ENCODE measurements around the gene SHLD1. TPM values are rescaled to one million over a fixed set of nuclear protein-coding genes. Genes with fewer than 3 reads are reported as not detected.

SHLD1 gene
- total and polyA plus RNA-seq, 4 donors, result 2.3 to 9.5 (median 4.0) TPM

GRCh38 chr20:5809495-5809894, 59.3 kb downstream of the SHLD1 start:
- ATAC-seq (ENCODE audit: low FRiP score), result no peak
- no peak overlapping the region for H3K27ac ChIP-seq (ENCODE audit: low read depth in 1 of 2, low read length in 2 of 2)
- no peaks in the 10 kb centered on the region for H3K4me1 ChIP-seq (ENCODE audit: control insufficient read depth in 1 of 2, insufficient read depth in 2 of 2, low read length in 2 of 2)
- no peak overlapping the region for H3K4me3 ChIP-seq (ENCODE audit: low read length in 2 of 2)
- intact Hi-C loops (cut with DNase I), result no loop called here
- no peaks in the 10 kb centered on the region for H3K9me3 ChIP-seq (ENCODE audit: control insufficient read depth, low read length)
- WGBS, 2 donors, result 80 to 82% methylated on average over 5 of the region's 5 CpGs
- H3K27me3 ChIP-seq (ENCODE audit: control insufficient read depth in 1 of 2, insufficient read depth in 2 of 2, low read length in 1 of 2), result no peaks in the 10 kb centered on the region
- no peak for DNase-seq
- no peaks in the 10 kb centered on the region for H3K36me3 ChIP-seq (ENCODE audit: control insufficient read depth in 1 of 2, insufficient read depth in 2 of 2, low read length in 1 of 2)

GRCh38 chr20:5810800-5811422, 60.7 kb downstream of the SHLD1 start:
- Histone ChIP-seq H3K4me3 (ENCODE audit: low read length in 2 of 2) (no peak overlapping the region), H3K9me3 (ENCODE audit: control insufficient read depth, low read length) (no peaks in the 10 kb centered on the region), H3K4me1 (ENCODE audit: control insufficient read depth in 1 of 2, insufficient read depth in 2 of 2, low read length in 2 of 2) (no peaks in the 10 kb centered on the region), H3K27me3 (ENCODE audit: control insufficient read depth in 1 of 2, insufficient read depth in 2 of 2, low read length in 1 of 2) (no peaks in the 10 kb centered on the region), H3K36me3 (ENCODE audit: control insufficient read depth in 1 of 2, insufficient read depth in 2 of 2, low read length in 1 of 2) (no peaks in the 10 kb centered on the region), H3K27ac (ENCODE audit: low read depth in 1 of 2, low read length in 2 of 2) (no peak overlapping the region)
- 92 to 95% methylated on average over 5 of the region's 5 CpGs for WGBS, 2 donors
- ATAC-seq (ENCODE audit: low FRiP score) (no peak), DNase-seq (no peak)
- intact Hi-C loops (cut with DNase I), result no loop called here

DNA sequence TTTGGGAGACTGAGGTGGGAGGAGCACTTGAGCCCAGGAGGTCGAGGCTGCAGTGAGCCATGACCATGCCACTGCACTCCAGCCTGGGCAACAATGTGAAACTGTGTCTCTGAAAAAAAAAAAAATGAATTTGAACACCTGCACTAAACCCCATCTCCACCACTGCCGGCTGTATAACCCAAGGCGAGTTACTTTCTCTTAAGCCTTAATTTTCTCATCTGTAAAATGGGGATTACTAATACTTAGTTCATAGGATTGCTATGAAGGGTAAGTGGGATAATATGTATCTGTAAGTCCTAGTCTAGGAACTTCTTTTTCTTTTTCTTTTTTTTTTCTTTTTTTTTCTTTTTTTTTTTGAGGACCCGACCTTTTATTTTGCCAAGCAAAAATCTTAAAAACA, 61.5 kb downstream of the SHLD1 start:
- no peaks in the 10 kb centered on the region for H3K4me1 ChIP-seq (ENCODE audit: control insufficient read depth in 1 of 2, insufficient read depth in 2 of 2, low read length in 2 of 2)
- intact Hi-C loops (cut with DNase I), result no loop called here
- no peaks in the 10 kb centered on the region for H3K36me3 ChIP-seq (ENCODE audit: control insufficient read depth in 1 of 2, insufficient read depth in 2 of 2, low read length in 1 of 2)
- no peak overlapping the region for H3K4me3 ChIP-seq (ENCODE audit: low read length in 2 of 2)
- ATAC-seq (ENCODE audit: low FRiP score) (no peak), DNase-seq (no peak)
- H3K27ac ChIP-seq (ENCODE audit: low read depth in 1 of 2, low read length in 2 of 2), result no peak overlapping the region
- no peaks in the 10 kb centered on the region for H3K9me3 ChIP-seq (ENCODE audit: control insufficient read depth, low read length)
- WGBS, 2 donors, result 93 to 96% methylated on average over 4 of the region's 4 CpGs
- H3K27me3 ChIP-seq (ENCODE audit: control insufficient read depth in 1 of 2, insufficient read depth in 2 of 2, low read length in 1 of 2), result no peaks in the 10 kb centered on the region

DNA sequence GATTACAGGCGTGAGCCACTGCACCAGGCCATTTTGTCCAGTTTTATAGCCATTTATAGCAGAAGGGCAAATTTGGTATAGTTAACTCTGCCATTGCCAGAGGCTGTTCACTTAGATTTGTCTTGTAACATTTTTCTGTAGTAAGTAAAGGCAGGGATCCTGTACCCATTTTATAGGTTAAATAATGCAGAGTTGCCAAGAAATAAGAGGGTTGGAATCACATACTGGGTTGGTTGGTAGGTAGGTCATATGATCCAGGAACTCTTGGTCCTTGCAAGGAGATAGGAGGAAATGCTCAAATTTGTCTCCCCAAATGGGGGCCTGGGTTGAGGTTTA, 68.1 kb downstream of the SHLD1 start:
- no peaks in the 10 kb centered on the region for H3K36me3 ChIP-seq (ENCODE audit: control insufficient read depth in 1 of 2, insufficient read depth in 2 of 2, low read length in 1 of 2)
- 84 to 93% methylated on average over 1 of the region's 1 CpG for WGBS, 2 donors
- intact Hi-C loops (cut with DNase I), result no loop called here
- no peaks in the 10 kb centered on the region for H3K27me3 ChIP-seq (ENCODE audit: control insufficient read depth in 1 of 2, insufficient read depth in 2 of 2, low read length in 1 of 2)
- H3K4me1 ChIP-seq (ENCODE audit: control insufficient read depth in 1 of 2, insufficient read depth in 2 of 2, low read length in 2 of 2), result no peaks in the 10 kb centered on the region
- H3K4me3 ChIP-seq (ENCODE audit: low read length in 2 of 2), result no peak overlapping the region
- no peak for ATAC-seq (ENCODE audit: low FRiP score)
- no peak overlapping the region for H3K27ac ChIP-seq (ENCODE audit: low read depth in 1 of 2, low read length in 2 of 2)
- H3K9me3 ChIP-seq (ENCODE audit: control insufficient read depth, low read length), result no peaks in the 10 kb centered on the region
- no peak for DNase-seq

- 37 to 56% methylated on average over 1 of the region's 1 CpG for WGBS, 2 donors
- ATAC-seq (ENCODE audit: low FRiP score) (no peak), DNase-seq (no peak)
- Histone ChIP-seq H3K4me1 (ENCODE audit: control insufficient read depth in 1 of 2, insufficient read depth in 2 of 2, low read length in 2 of 2) (no peaks in the 10 kb centered on the region), H3K36me3 (ENCODE audit: control insufficient read depth in 1 of 2, insufficient read depth in 2 of 2, low read length in 1 of 2) (no peaks in the 10 kb centered on the region), H3K9me3 (ENCODE audit: control insufficient read depth, low read length) (no peaks in the 10 kb centered on the region), H3K27me3 (ENCODE audit: control insufficient read depth in 1 of 2, insufficient read depth in 2 of 2, low read length in 1 of 2) (no peaks in the 10 kb centered on the region), H3K27ac (ENCODE audit: low read depth in 1 of 2, low read length in 2 of 2) (no peak overlapping the region), H3K4me3 (ENCODE audit: low read length in 2 of 2) (no peak overlapping the region)
- intact Hi-C loops (cut with DNase I), result no loop called here
Observed at GRCh38 chr20:5820738-5821137, 70.5 kb downstream of the SHLD1 start.

DNA sequence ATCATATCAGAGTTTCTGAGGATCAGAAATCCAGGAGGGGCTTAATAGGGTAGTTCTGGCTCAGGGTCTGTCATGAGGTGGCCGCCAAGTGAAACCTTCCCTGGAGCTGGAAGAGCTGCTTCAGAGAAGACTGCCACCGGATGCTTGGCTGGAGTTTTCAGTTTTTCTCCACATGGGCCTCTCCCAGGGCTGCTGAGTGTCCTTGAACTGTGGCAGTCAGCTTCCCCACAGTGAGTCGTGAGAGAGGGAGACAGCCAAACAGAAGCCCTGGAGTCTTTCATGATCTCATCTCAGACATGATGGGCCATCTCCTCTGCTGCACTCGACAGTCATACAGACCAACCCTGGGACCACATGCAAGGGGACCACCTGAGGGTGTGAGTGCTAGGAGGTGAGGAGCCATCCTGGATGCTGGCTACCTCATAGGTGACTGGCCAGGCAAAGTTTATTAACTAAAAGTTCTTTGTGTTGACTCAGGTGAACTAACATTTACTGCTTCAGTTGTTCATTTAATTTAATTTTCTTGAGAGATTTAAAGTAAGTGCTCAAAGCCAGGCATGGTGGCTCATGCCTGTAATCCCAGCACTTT, 71.5 kb downstream of the SHLD1 start:
- no peaks in the 10 kb centered on the region for H3K36me3 ChIP-seq (ENCODE audit: control insufficient read depth in 1 of 2, insufficient read depth in 2 of 2, low read length in 1 of 2)
- H3K4me1 ChIP-seq (ENCODE audit: control insufficient read depth in 1 of 2, insufficient read depth in 2 of 2, low read length in 2 of 2), result no peaks in the 10 kb centered on the region
- ATAC-seq (ENCODE audit: low FRiP score), result no peak
- intact Hi-C loops (cut with DNase I), result no loop called here
- no peak overlapping the region for H3K27ac ChIP-seq (ENCODE audit: low read depth in 1 of 2, low read length in 2 of 2)
- DNase-seq, result no peak
- no peak overlapping the region for H3K4me3 ChIP-seq (ENCODE audit: low read length in 2 of 2)
- H3K9me3 ChIP-seq (ENCODE audit: control insufficient read depth, low read length), result no peaks in the 10 kb centered on the region
- WGBS, 2 donors, result 74 to 76% methylated on average over 4 of the region's 4 CpGs
- H3K27me3 ChIP-seq (ENCODE audit: control insufficient read depth in 1 of 2, insufficient read depth in 2 of 2, low read length in 1 of 2), result no peaks in the 10 kb centered on the region

DNA sequence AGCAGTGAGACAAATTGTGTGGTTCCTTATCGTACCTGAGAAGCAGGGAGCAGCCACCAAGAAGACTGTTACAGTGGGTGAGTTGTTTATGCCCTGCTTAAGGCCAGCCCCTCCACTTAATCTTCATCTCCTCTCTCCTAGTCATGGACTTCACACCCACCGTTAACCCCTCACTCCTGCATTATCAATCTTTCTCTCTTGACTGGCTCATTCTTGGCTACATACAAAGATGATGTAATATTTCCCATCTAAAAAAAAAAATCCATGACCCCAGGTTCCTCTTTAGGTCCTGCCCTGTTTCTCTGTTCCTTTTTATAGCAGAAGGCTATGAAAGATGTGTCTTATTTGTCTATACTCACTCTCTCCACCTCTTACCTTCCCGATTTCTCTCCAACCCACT, 72.4 kb downstream of the SHLD1 start:
- intact Hi-C loops (cut with DNase I), result no loop called here
- H3K27me3 ChIP-seq (ENCODE audit: control insufficient read depth in 1 of 2, insufficient read depth in 2 of 2, low read length in 1 of 2), result no peaks in the 10 kb centered on the region
- ATAC-seq (ENCODE audit: low FRiP score) (no peak), DNase-seq (no peak)
- no peaks in the 10 kb centered on the region for H3K9me3 ChIP-seq (ENCODE audit: control insufficient read depth, low read length)
- H3K4me1 ChIP-seq (ENCODE audit: control insufficient read depth in 1 of 2, insufficient read depth in 2 of 2, low read length in 2 of 2), result no peaks in the 10 kb centered on the region
- no peak overlapping the region for H3K27ac ChIP-seq (ENCODE audit: low read depth in 1 of 2, low read length in 2 of 2)
- WGBS, 2 donors, result 59 to 61% methylated on average over 3 of the region's 3 CpGs
- no peaks in the 10 kb centered on the region for H3K36me3 ChIP-seq (ENCODE audit: control insufficient read depth in 1 of 2, insufficient read depth in 2 of 2, low read length in 1 of 2)
- H3K4me3 ChIP-seq (ENCODE audit: low read length in 2 of 2), result no peak overlapping the region

GRCh38 chr20:5825130-5825719, 75.0 kb downstream of the SHLD1 start:
- H3K27ac ChIP-seq (ENCODE audit: low read depth in 1 of 2, low read length in 2 of 2), result no peak overlapping the region
- DNase-seq, result no peak
- H3K4me1 ChIP-seq (ENCODE audit: control insufficient read depth in 1 of 2, insufficient read depth in 2 of 2, low read length in 2 of 2), result no peaks in the 10 kb centered on the region
- no peak overlapping the region for H3K4me3 ChIP-seq (ENCODE audit: low read length in 2 of 2)
- no peaks in the 10 kb centered on the region for H3K9me3 ChIP-seq (ENCODE audit: control insufficient read depth, low read length)
- intact Hi-C loops (cut with DNase I), result no loop called here
- no peaks in the 10 kb centered on the region for H3K36me3 ChIP-seq (ENCODE audit: control insufficient read depth in 1 of 2, insufficient read depth in 2 of 2, low read length in 1 of 2)
- no peak for ATAC-seq (ENCODE audit: low FRiP score)
- no peaks in the 10 kb centered on the region for H3K27me3 ChIP-seq (ENCODE audit: control insufficient read depth in 1 of 2, insufficient read depth in 2 of 2, low read length in 1 of 2)
- WGBS, 2 donors, result 42 to 49% methylated on average over 9 of the region's 9 CpGs

DNA sequence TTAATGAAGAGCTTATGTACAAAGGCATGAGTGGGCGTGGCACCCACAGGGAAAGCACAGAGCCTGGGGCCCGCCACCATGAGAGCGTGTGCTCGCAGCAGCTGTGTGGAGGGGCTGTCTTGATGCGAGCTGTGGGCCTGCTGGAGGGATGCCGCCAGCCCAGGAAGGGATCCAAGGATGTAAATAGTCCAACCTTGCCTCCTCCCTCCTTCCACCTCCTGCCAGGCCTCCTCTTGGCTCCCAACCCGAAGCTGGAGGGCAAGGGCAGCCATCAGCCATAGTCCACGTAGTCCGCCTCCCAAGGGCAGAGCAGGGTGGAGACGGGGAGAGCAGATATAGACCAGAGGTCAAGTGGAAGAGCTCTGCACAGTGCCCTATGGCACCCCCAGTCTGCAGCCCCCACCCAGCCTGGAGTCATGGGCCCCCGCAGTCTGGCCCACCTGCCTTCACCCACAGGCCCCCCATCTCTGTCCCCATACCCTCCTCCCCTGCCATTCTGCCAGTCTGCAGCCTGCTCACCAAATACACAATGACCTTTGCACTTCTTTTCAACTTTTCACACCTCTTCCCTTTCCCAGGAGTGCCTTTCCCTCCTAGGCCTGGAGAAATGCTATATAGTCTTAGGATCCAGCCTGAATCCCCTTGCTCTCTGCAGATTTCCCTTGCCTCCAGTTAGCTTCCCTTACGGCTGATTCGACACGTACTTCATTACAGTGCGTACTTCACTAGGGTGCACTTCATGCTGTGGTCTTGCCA, 77.1 kb downstream of the SHLD1 start:
- Histone ChIP-seq H3K4me1 (ENCODE audit: control insufficient read depth in 1 of 2, insufficient read depth in 2 of 2, low read length in 2 of 2) (no peaks in the 10 kb centered on the region), H3K27ac (ENCODE audit: low read depth in 1 of 2, low read length in 2 of 2) (no peak overlapping the region), H3K36me3 (ENCODE audit: control insufficient read depth in 1 of 2, insufficient read depth in 2 of 2, low read length in 1 of 2) (no peaks in the 10 kb centered on the region), H3K27me3 (ENCODE audit: control insufficient read depth in 1 of 2, insufficient read depth in 2 of 2, low read length in 1 of 2) (no peaks in the 10 kb centered on the region), H3K9me3 (ENCODE audit: control insufficient read depth, low read length) (no peaks in the 10 kb centered on the region), H3K4me3 (ENCODE audit: low read length in 2 of 2) (no peak overlapping the region)
- no peak for DNase-seq
- 79 to 87% methylated on average over 14 to 15 of the region's 15 CpGs for WGBS, 2 donors
- intact Hi-C loops (cut with DNase I), result no loop called here
- no peak for ATAC-seq (ENCODE audit: low FRiP score)

Measured in aorta (tissue), 5 donors.